ENCODE measurements around the gene SULT1C3.

SULT1C3 gene

DNA sequence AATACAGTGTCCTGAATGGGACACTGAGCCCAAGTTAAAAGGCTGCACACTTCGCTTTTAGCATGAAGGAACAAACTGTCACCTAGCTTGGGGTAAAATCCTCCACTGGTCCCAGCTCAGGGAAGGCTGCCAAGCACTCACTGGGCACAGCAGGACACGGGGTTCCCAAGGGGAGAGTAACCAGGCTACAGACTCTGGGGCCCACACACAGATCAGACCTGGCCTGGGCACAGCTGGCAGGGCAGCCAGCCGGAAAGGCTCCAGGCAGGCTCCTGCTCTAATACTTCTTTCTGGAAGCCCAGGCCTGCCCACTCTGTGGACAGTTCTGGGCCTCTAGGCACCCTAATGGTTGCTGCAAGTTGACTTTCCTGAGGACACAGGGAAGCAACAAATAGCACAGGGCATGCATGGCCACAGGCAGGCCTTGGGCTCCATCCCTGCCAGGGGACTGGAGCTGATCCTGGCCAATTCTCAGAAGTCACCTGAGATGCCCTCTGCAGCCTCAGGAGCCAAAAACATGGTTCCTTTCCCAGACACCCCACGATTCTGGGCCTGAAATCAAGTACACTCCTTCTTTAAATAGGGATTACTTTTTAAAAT is 18.7 kb upstream of the SULT1C3 start:
- Histone ChIP-seq H3K36me3 (ENCODE audit: control insufficient read depth, insufficient read depth, low read length) (no peaks in the 10 kb centered on the region), H3K4me1 (ENCODE audit: control insufficient read depth, insufficient read depth, low read length, poor library complexity, severe bottlenecking) (no peaks in the 10 kb centered on the region), H3K9me3 (ENCODE audit: control insufficient read depth, low read length) (peaks cover 6% of the 10 kb centered on the region), H3K27ac (ENCODE audit: low read depth, low read length, severe bottlenecking) (no peak overlapping the region), H3K4me3 (ENCODE audit: extremely low read depth, insufficient read depth, low read length, poor library complexity, severe bottlenecking) (no peak overlapping the region)
- WGBS, 2 experiments (ENCODE audit: insufficient coverage in 2 of 2), result 91 to 92% methylated on average over 3 of the region's 4 CpGs

- H3K4me1 ChIP-seq (ENCODE audit: control insufficient read depth, insufficient read depth, low read length, poor library complexity, severe bottlenecking), result no peaks in the 10 kb centered on the region
- no peak overlapping the region for H3K27ac ChIP-seq (ENCODE audit: low read depth, low read length, severe bottlenecking)
- no peak overlapping the region for H3K4me3 ChIP-seq (ENCODE audit: extremely low read depth, insufficient read depth, low read length, poor library complexity, severe bottlenecking)
- 90 to 100% methylated on average over 2 to 3 of the region's 3 CpGs for WGBS, 2 experiments (ENCODE audit: insufficient coverage in 2 of 2)
- peaks cover 6% of the 10 kb centered on the region for H3K9me3 ChIP-seq (ENCODE audit: control insufficient read depth, low read length)
- no peaks in the 10 kb centered on the region for H3K36me3 ChIP-seq (ENCODE audit: control insufficient read depth, insufficient read depth, low read length)
These were observed 17.5 kb upstream of the SULT1C3 start for GRCh38 chr2:108222261-108222660.

DNA sequence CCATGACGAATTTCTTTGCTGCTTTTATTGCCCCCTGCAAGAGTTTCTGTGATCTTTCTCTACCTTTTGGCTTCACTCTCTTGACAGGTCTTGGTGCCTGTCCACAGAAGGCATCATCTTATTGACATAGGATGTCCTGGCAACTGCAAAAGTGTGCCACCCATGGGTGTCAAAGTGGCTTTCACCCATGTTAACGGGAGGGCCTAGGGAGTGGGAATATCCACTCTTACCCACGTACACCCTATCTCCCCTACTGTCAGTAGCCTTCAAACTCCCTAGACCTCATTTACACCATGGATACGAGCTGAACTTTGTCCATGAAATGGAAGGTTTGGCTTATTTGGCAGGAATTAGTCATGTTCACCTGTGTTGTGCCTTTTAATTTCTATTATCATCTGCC is 16.2 kb upstream of the SULT1C3 start:
- 75 to 85% methylated on average over 2 of the region's 4 CpGs for WGBS, 2 experiments (ENCODE audit: insufficient coverage in 2 of 2)
- Histone ChIP-seq H3K4me3 (ENCODE audit: extremely low read depth, insufficient read depth, low read length, poor library complexity, severe bottlenecking) (no peak overlapping the region), H3K27ac (ENCODE audit: low read depth, low read length, severe bottlenecking) (no peak overlapping the region), H3K36me3 (ENCODE audit: control insufficient read depth, insufficient read depth, low read length) (no peaks in the 10 kb centered on the region), H3K4me1 (ENCODE audit: control insufficient read depth, insufficient read depth, low read length, poor library complexity, severe bottlenecking) (no peaks in the 10 kb centered on the region), H3K9me3 (ENCODE audit: control insufficient read depth, low read length) (peaks cover 6% of the 10 kb centered on the region)

GRCh38 chr2:108224022-108224421 is 15.7 kb upstream of the SULT1C3 start:
- Histone ChIP-seq H3K4me3 (ENCODE audit: extremely low read depth, insufficient read depth, low read length, poor library complexity, severe bottlenecking) (no peak overlapping the region), H3K27ac (ENCODE audit: low read depth, low read length, severe bottlenecking) (no peak overlapping the region), H3K36me3 (ENCODE audit: control insufficient read depth, insufficient read depth, low read length) (no peaks in the 10 kb centered on the region), H3K4me1 (ENCODE audit: control insufficient read depth, insufficient read depth, low read length, poor library complexity, severe bottlenecking) (no peaks in the 10 kb centered on the region), H3K9me3 (ENCODE audit: control insufficient read depth, low read length) (peaks cover 6% of the 10 kb centered on the region)
- 67 to 100% methylated on average over 1 of the region's 1 CpG for WGBS, 2 experiments (ENCODE audit: insufficient coverage in 2 of 2)

GRCh38 chr2:108226564-108226963 is 13.2 kb upstream of the SULT1C3 start:
- H3K9me3 ChIP-seq (ENCODE audit: control insufficient read depth, low read length), result peaks cover 6% of the 10 kb centered on the region
- no peak overlapping the region for H3K4me3 ChIP-seq (ENCODE audit: extremely low read depth, insufficient read depth, low read length, poor library complexity, severe bottlenecking)
- H3K36me3 ChIP-seq (ENCODE audit: control insufficient read depth, insufficient read depth, low read length), result no peaks in the 10 kb centered on the region
- no peak overlapping the region for H3K27ac ChIP-seq (ENCODE audit: low read depth, low read length, severe bottlenecking)
- 88 to 90% methylated on average over 2 of the region's 2 CpGs for WGBS, 2 experiments (ENCODE audit: insufficient coverage in 2 of 2)
- H3K4me1 ChIP-seq (ENCODE audit: control insufficient read depth, insufficient read depth, low read length, poor library complexity, severe bottlenecking), result no peaks in the 10 kb centered on the region

GRCh38 chr2:108228006-108228405 is 11.8 kb upstream of the SULT1C3 start:
- Histone ChIP-seq H3K9me3 (ENCODE audit: control insufficient read depth, low read length) (peaks cover 6% of the 10 kb centered on the region), H3K4me3 (ENCODE audit: extremely low read depth, insufficient read depth, low read length, poor library complexity, severe bottlenecking) (no peak overlapping the region), H3K36me3 (ENCODE audit: control insufficient read depth, insufficient read depth, low read length) (no peaks in the 10 kb centered on the region), H3K27ac (ENCODE audit: low read depth, low read length, severe bottlenecking) (no peak overlapping the region), H3K4me1 (ENCODE audit: control insufficient read depth, insufficient read depth, low read length, poor library complexity, severe bottlenecking) (no peaks in the 10 kb centered on the region)
- 84 to 100% methylated on average over 1 to 3 of the region's 4 CpGs for WGBS, 2 experiments (ENCODE audit: insufficient coverage in 2 of 2)

DNA sequence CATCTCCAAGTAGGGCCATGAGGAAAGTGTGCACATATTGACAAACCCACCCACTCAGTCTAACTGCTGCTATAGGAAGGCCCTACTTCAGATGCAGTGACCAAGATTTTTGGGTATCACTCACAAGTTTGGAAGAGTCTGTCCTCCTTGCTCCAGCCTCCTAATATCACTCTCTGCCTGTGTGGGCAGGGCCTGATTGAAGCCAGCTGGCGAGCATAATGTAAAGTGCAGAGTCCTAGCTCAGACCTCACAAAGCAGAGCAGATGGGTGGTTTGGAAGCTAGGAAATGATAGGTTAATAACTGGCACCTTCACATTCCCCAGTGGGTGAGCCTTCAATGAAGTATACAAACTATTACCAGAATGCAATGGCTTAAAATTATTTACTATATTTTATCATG is 11.2 kb upstream of the SULT1C3 start:
- Histone ChIP-seq H3K27ac (ENCODE audit: low read depth, low read length, severe bottlenecking) (no peak overlapping the region), H3K4me1 (ENCODE audit: control insufficient read depth, insufficient read depth, low read length, poor library complexity, severe bottlenecking) (no peaks in the 10 kb centered on the region), H3K4me3 (ENCODE audit: extremely low read depth, insufficient read depth, low read length, poor library complexity, severe bottlenecking) (no peak overlapping the region), H3K9me3 (ENCODE audit: control insufficient read depth, low read length) (peaks cover 4% of the 10 kb centered on the region), H3K36me3 (ENCODE audit: control insufficient read depth, insufficient read depth, low read length) (no peaks in the 10 kb centered on the region)
- no CpG with 5 or more reads among the region's 1 CpG for whole genome bisulfite sequencing, 2 experiments (ENCODE audit: insufficient coverage in 2 of 2)

DNA sequence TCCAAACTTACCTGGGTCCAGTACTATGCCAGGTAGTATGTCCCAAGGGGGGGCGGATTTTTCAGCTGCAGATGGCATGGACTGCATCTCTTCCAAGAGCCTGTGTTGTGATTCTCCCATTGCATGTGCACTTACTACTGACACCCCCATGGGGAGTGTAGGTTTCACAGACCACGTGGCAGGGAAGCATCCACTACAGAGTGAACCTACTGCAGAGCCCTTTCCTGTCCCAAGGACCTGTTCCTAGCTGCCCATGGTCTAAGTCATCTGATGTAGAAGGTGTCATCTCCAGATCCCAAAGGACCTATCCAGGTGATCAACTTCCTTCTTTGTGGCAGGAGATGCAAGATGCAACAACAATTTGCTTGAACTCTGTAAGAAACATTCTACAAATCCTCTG is 9.9 kb upstream of the SULT1C3 start:
- no peaks in the 10 kb centered on the region for H3K36me3 ChIP-seq (ENCODE audit: control insufficient read depth, insufficient read depth, low read length)
- no peaks in the 10 kb centered on the region for H3K4me1 ChIP-seq (ENCODE audit: control insufficient read depth, insufficient read depth, low read length, poor library complexity, severe bottlenecking)
- no peaks in the 10 kb centered on the region for H3K9me3 ChIP-seq (ENCODE audit: control insufficient read depth, low read length)
- no CpG with 5 or more reads among the region's 2 CpGs for WGBS, 2 experiments (ENCODE audit: insufficient coverage in 2 of 2)
- H3K27ac ChIP-seq (ENCODE audit: low read depth, low read length, severe bottlenecking), result no peak overlapping the region
- H3K4me3 ChIP-seq (ENCODE audit: extremely low read depth, insufficient read depth, low read length, poor library complexity, severe bottlenecking), result no peak overlapping the region

- Histone ChIP-seq H3K4me3 (ENCODE audit: extremely low read depth, insufficient read depth, low read length, poor library complexity, severe bottlenecking) (no peak overlapping the region), H3K4me1 (ENCODE audit: control insufficient read depth, insufficient read depth, low read length, poor library complexity, severe bottlenecking) (no peaks in the 10 kb centered on the region), H3K36me3 (ENCODE audit: control insufficient read depth, insufficient read depth, low read length) (no peaks in the 10 kb centered on the region), H3K9me3 (ENCODE audit: control insufficient read depth, low read length) (no peaks in the 10 kb centered on the region), H3K27ac (ENCODE audit: low read depth, low read length, severe bottlenecking) (no peak overlapping the region)
- 100% methylated on average over 1 of the region's 4 CpGs; no CpG with 5 or more reads in 1 of the 2 experiments for WGBS, 2 experiments (ENCODE audit: insufficient coverage in 2 of 2)
These were observed 4.2 kb upstream of the SULT1C3 start for GRCh38 chr2:108235577-108235976.

- no peak overlapping the region for H3K4me3 ChIP-seq (ENCODE audit: extremely low read depth, insufficient read depth, low read length, poor library complexity, severe bottlenecking)
- 88 to 92% methylated on average over 2 to 3 of the region's 6 CpGs for WGBS, 2 experiments (ENCODE audit: insufficient coverage in 2 of 2)
These were observed 3.0 kb upstream of the SULT1C3 start for GRCh38 chr2:108236676-108237335.

GRCh38 chr2:108240966-108241365 is 1.2 kb downstream of the SULT1C3 start:
- no peaks in the 10 kb centered on the region for H3K4me1 ChIP-seq (ENCODE audit: control insufficient read depth, insufficient read depth, low read length, poor library complexity, severe bottlenecking)
- no peak overlapping the region for H3K4me3 ChIP-seq (ENCODE audit: extremely low read depth, insufficient read depth, low read length, poor library complexity, severe bottlenecking)
- no peaks in the 10 kb centered on the region for H3K36me3 ChIP-seq (ENCODE audit: control insufficient read depth, insufficient read depth, low read length)
- 84 to 91% methylated on average over 3 of the region's 5 CpGs for WGBS, 2 experiments (ENCODE audit: insufficient coverage in 2 of 2)
- H3K9me3 ChIP-seq (ENCODE audit: control insufficient read depth, low read length), result no peaks in the 10 kb centered on the region
- H3K27ac ChIP-seq (ENCODE audit: low read depth, low read length, severe bottlenecking), result no peak overlapping the region

More at GRCh38 chr2:108236676-108237335, 3.0 kb upstream of the SULT1C3 start:
- Histone ChIP-seq H3K9me3 (ENCODE audit: control insufficient read depth, low read length) (no peaks in the 10 kb centered on the region), H3K36me3 (ENCODE audit: control insufficient read depth, insufficient read depth, low read length) (no peaks in the 10 kb centered on the region), H3K4me1 (ENCODE audit: control insufficient read depth, insufficient read depth, low read length, poor library complexity, severe bottlenecking) (no peaks in the 10 kb centered on the region), H3K27ac (ENCODE audit: low read depth, low read length, severe bottlenecking) (no peak overlapping the region)
